Globus pallidus (tissue), 1 donor: ENCODE results near the gene GPR37.

Experiments
- DNase-seq: peaks from one replicate; pipeline ENCODE4 v3.0.0-alpha.2; 2015; ENCODE audit warnings: low spot score

GPR37 gene

DNA sequence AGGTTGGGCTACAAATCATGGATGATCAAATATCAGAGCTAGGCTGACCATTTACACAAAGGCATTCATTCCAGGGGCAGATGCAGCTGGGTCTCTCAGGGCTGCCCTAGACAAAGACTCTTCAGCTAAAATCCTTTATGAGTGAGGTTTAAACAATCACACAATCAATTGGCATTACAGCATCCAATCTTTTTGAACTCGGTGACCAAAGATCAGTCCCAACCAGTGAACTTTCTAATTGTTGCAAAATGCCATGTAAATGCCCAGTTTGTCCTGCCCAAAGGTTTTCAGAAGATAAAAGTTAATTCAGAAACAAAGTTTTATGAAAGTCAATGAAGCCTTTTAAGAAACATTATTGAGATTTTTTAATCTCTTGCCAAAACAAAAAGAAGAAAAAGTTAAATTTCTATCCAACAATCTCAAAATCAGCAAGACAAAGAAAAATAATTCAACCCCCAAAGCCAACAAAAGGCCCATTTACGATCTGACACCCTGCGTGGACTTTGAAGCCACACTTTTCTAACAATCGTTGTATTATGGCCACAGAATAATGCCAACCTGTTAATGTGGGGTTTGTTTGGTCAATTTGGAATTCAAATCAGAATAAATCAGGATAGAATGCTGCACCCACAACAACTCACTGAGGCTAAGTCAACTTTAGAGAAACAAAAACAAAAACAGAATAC is 40.9 kb downstream of the GPR37 start:
- peak; percentile 96 for DNase-seq

DNA sequence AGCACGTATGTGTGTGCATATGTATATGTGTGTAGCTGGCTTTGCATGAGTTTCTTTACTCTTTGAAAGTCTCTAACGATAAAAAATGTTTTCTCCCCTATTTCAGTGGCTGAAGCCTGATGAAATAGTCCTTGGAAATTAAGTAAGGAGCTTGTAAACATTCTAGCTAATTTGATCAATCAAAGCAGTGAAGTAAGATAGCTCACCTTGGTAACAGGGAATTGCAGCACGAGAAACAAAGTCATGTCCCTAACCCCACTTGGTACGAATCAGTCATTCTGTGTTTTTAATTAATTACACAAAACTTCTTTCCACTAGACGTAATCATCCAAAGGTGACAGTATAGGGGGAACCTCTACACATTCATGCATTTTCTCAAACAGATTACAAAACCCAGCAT is 41.5 kb downstream of the GPR37 start:
- DNase-seq, result no peak

DNA sequence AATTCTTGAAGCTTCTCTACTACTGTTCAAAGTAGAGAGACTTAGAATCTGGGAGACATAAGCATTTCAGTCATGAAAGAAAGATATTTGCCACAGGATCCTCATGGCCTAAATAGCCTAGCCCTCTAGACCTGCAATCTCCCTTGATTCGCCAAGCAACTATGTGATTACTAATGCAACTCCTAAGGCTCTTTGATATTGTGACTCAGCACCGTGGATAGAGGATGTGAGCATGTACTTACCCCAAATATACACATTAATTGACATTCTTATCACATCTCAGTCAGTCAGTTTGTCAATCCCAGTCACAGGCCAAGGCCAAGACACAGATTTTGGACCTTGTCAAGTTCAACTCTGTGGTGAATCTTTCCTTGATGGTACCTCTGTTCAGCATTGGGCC is 42.6 kb downstream of the GPR37 start:
- DNase-seq, result no peak

DNA sequence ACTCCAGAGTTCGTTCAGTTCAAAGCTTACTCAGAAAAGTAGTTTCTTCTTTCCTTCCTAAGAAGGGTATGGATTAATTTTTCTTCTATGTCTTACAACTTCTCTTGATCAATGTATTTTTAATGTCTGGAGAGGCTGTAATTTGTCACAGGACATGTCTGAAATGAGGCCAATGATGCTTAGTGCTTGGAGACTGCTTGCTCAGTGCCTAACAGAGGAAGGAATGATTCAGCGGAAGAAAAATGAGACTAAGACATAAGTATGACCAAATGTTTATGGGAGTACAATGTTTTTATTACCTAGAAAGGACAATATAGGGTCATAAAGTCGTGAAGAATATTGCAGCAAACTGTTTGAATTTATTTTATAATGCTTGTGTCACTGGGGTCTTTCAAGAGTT is 43.3 kb downstream of the GPR37 start:
- no peak for DNase-seq

DNA sequence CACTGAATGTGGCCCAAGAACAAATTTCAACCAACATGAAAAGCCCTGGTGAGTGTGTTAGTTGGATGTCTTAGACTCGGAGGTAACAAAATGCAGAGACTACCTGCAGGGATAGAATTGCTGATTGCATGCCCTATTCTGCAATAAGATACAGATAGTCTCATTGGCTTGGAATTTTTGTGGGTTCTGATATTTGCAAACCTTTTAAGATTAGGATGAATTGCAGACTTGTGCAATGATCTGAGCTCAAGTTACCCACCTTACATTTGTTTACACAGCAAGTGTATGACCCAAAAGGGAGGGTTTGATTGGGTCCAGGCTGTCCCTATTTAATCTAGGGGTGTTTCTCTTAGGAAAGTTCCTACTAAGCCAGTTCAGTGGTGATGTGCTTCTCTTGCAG is 45.4 kb downstream of the GPR37 start:
- no peak for DNase-seq

DNA sequence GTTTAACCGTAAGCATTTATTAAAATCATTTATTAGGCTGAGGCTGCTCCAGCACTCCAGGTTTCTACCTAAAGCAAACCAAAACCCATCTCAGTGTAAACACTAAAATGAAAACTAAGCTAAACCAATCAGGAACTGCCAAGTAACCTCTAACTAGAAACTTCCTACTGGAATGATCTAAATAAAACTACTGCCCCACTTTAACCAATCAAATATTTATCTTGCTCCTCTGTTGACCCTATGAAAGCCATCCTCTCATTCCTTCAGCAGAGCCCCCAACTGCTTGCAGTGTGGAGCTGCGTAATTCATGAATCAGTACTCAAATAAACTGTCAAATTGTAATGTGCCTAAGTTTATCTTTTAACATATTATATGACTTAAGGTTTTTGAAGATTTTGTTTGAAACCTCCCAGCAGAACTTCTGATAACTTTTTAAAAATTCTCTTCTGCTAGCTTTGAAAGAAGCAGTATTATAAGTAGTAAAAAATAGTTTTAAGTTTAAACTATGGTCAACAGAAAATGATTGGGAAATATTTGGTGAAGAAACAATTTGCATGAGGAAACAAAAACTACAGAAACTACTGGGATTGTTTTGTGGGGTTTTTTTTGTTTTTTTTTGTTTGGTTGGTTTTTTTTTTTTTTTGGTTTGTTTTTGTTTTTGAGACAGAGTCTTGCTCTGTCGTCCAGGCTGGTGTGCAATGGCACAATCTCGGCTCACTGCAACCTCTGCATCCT is 47.4 kb downstream of the GPR37 start:
- no peak for DNase-seq

DNA sequence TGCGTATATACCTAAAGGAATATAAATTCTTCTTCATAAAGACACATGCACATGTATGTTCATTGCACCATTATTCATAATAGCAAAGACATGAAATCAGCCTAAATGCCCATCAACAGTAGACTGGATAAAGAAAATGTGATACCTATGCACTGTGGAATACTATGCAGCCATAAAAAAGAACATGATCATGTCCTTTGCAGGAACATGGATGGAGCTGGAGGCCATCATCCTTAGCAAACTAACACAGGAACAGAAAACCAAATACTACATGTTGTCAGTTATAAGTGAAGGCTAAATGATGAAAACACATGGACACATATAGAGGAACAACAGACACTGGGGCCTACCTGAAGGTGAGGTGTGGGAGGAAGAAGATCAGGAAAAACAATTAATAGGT is 48.7 kb downstream of the GPR37 start:
- no peak for DNase-seq

DNA sequence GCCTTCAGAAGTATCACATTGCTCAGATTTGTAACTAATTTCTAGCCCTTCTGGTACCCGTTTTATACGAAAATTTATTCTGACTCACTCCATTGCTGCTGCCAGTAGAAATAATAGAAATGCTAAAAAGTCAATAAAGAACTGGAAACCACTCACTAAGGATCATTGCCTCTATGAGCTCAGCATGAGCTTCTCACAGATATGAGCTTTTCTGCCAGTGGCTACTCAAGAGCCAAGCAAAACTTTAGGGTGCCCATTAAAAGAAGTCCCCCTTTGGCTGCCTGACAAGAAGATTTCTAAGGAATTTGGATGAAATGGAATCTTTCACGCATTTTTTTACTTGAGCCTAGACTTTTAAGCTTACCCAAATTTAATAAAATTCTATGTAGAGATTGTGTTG is 52.5 kb downstream of the GPR37 start:
- no peak for DNase-seq

DNA sequence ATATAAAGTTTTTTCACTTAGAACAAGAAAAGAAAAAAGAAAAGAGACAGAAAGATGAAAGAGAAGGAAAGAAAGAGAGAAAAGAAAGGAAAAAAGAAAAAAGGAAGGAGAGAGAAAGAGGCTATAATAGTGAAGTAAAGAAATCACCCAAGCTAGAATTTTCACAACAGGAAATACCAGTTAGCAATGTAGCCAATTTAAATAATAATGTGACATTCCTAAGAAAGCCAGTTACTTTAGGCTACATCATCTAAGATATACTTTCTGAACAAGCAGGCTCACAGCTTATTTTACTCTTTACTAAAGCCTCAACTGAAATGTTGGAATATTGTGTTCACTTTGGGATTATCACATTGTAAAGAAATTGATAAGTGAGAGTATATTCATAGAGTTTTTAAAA is 53.6 kb downstream of the GPR37 start:
- no peak for DNase-seq

DNA sequence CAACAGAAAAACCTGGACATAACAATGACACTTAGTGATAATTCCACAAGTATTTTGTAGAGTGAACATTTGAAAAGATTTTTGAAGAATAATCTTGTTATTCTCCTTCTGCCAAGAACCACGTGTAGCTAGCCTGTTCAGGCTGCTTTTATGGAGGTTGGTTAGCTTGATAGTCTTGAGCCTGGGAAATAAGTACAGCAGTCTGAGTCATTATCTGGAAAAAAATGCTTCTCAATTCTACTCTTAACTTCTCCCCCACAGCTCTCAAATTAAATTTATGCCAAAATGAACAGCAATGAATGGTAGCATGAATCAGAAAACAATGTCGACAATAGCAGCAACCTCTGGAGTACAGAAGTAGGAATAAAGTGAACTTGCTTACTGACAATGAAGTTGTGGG is 63.2 kb downstream of the GPR37 start:
- DNase-seq, result peak; percentile 52

DNA sequence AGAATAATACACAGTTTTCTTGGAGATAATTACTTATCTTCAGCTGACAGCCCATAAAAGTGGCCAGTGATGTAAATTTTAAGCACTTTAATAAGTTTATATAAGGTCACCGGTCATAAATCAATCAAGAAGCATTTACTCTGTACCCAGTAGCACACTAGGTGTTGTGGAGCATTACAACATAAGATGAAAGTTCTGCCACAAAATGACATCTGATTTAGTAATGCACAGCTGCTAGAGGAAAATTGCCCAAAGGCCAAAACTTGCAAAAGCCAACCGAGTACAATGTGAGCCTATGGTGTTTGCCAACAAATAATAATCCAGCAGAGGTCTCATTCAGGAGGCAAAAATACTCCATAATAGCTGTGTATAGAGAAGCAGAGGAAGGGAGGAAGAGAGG is 63.6 kb downstream of the GPR37 start:
- DNase-seq, result peak; percentile 89

DNA sequence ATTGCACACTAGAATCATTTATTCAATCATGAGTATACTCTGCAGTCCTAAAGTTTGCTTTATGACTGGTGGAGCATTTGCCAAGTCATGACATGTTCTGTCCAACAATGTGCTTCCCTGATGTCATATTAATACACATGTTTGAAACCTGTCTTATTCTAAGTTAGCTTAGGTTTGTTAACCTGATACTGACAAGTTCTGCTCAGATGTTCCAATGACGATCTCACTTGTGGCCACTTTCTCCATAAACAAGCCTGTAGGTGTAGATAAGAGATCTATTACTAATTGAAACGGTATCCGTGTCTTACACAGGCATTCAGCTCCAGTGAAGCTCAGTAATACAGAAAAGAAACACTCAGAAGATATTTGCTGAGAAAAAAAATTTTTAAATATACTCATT is 64.9 kb downstream of the GPR37 start:
- DNase-seq, result no peak

DNA sequence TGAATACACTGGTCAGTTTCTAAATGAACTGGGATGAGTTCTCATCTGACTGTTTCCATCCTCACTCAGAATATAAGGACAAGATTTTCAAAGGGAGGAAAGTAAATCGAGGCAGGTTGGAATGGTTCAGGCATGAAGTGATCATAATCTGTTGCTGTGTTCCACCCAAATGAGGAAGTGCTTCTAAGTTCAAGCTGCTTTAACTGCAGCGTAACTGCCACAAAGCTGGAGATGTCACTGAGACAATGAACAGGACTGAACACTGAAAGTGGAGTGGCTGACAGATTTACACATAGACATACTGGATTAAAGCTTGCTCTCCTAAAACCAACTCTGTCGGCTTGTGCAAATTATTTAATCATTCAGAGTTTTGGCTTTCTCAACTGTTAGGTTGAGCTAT is 66.6 kb downstream of the GPR37 start:
- no peak for DNase-seq

DNA sequence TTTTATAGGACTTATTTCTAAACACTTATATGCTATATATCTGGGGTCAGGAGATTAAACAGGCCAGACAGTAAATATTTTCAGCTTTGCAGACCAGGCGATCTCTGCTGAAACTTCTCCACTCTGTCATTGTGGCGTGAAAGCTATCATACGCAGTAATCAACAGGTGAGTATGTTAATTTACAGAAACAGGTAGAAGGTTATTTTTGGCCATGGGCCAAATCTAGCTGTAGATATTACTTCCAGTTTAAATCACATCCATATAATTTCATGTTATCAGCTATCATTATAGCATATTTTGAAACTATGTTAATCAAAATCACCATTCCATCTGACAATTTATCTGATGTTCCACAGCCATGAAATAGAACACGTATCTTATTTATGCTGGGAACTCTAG is 67.8 kb downstream of the GPR37 start:
- no peak for DNase-seq
